Breast epithelium (tissue), 3 donors: ENCODE measurements around the gene KCNQ5.

ENCODE experiments used
- POLR2A ChIP-seq: fragments of 450-650 bp; IDR thresholded peaks from one replicate; pipeline ENCODE4 v1.6.1; 2016; ENCODE audit warnings: antibody characterized with exemption, mild to moderate bottlenecking, moderate library complexity
- POLR2AphosphoS5 ChIP-seq, 3 donors: sonication (generic); formaldehyde crosslinking; IDR thresholded peaks; one replicate each; pipeline ENCODE4 v1.6.1; 2017; ENCODE audit warnings: antibody characterized with exemption in 3 of 3
- TF ChIP-seq, protein P1 (sequence below), 3 donors: fragments of 450-650 bp; IDR thresholded peaks; one replicate each; pipeline ENCODE4 v1.5.1; 2016 to 2017; ENCODE audit warnings: antibody characterized with exemption in 3 of 3, mild to moderate bottlenecking in 3 of 3, moderate library complexity in 3 of 3

DNA sequence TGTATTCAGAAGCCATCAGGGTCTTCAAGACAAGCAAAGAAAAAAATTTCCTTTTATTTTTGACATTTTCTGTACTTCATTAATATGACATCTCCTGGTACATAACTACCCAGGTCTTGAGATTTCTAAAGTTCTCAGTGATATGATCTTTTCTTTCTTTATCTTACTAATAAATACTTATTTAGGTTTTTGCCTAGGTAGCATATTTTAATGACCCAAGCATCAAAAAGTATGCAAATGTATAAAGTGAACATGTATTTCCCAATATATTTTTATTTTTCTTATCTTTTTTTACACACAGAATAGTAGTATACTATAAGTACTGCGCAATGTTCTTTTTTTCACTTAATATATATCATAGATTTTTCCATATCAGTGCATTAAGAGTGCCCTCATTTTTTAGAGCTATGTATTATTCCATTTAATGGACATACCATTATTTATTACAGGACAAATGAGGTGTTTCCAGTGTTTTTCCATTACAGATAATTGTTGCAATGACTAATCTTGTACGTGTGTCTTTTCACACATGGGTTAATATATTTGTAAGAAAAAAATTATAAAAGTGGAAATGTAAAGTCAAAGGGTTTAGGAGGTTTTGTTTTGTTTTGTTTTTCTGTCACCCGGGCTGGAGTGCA lies 107.0 kb downstream of the KCNQ5 start:
- TF ChIP-seq, protein P1, sequence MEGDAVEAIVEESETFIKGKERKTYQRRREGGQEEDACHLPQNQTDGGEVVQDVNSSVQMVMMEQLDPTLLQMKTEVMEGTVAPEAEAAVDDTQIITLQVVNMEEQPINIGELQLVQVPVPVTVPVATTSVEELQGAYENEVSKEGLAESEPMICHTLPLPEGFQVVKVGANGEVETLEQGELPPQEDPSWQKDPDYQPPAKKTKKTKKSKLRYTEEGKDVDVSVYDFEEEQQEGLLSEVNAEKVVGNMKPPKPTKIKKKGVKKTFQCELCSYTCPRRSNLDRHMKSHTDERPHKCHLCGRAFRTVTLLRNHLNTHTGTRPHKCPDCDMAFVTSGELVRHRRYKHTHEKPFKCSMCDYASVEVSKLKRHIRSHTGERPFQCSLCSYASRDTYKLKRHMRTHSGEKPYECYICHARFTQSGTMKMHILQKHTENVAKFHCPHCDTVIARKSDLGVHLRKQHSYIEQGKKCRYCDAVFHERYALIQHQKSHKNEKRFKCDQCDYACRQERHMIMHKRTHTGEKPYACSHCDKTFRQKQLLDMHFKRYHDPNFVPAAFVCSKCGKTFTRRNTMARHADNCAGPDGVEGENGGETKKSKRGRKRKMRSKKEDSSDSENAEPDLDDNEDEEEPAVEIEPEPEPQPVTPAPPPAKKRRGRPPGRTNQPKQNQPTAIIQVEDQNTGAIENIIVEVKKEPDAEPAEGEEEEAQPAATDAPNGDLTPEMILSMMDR (IDR thresholded peaks at IDR 0.05) = no peak
- no peak for TF ChIP-seq POLR2A
- no peak for TF ChIP-seq POLR2AphosphoS5 (IDR thresholded peaks at IDR 0.05)
